ENCODE data around the gene PCDHGC3. TPM values are rescaled to one million over a fixed set of nuclear protein-coding genes. Genes with fewer than 3 reads are reported as not detected.

Gene PCDHGC3
- total RNA-seq, 1 donor, result 59.4 TPM

GRCh38 chr5:141495453-141495811 lies 19.7 kb downstream of the PCDHGC3 start:
- peaks cover 52% of the 10 kb centered on the region for H3K79me2 ChIP-seq (ENCODE audit: insufficient read depth, low read length)
- no peak overlapping the region for H3K4me3 ChIP-seq (ENCODE audit: insufficient read depth, low read length)

GRCh38 chr5:141496038-141496437 lies 20.3 kb downstream of the PCDHGC3 start:
- DNase-seq (ENCODE audit: insufficient read length, low spot score, missing footprints), result no peak
- Histone ChIP-seq H3K36me3 (ENCODE audit: insufficient read depth, low read length) (peaks cover 8% of the 10 kb centered on the region), H3K4me2 (ENCODE audit: insufficient read depth, low read length) (no peak overlapping the region), H3K4me3 (ENCODE audit: insufficient read depth, low read length) (no peak overlapping the region), H3K79me2 (ENCODE audit: insufficient read depth, low read length) (peaks cover 46% of the 10 kb centered on the region), H3K4me1 (ENCODE audit: insufficient read depth, low read length) (peaks cover 18% of the 10 kb centered on the region), H3K27ac (ENCODE audit: low read depth, low read length) (no peak overlapping the region), H3K27me3 (ENCODE audit: insufficient read depth, low read length) (no peaks in the 10 kb centered on the region), H3K9me3 (ENCODE audit: low read depth, low read length) (no peaks in the 10 kb centered on the region), H2AFZ (ENCODE audit: low read length) (no peak overlapping the region), H4K20me1 (ENCODE audit: insufficient read depth, low read length) (peaks cover 5% of the 10 kb centered on the region)
- TF ChIP-seq CTCF (IDR thresholded peaks at IDR 0.05; ENCODE audit: extremely low read depth, low read depth, low read length), result no peak

More at GRCh38 chr5:141495453-141495811, 19.7 kb downstream of the PCDHGC3 start:
- no peak overlapping the region for H3K27ac ChIP-seq (ENCODE audit: low read depth, low read length)
- peaks cover 11% of the 10 kb centered on the region for H4K20me1 ChIP-seq (ENCODE audit: insufficient read depth, low read length)
- H3K4me1 ChIP-seq (ENCODE audit: insufficient read depth, low read length), result peaks cover 18% of the 10 kb centered on the region
- H3K27me3 ChIP-seq (ENCODE audit: insufficient read depth, low read length), result no peaks in the 10 kb centered on the region
- no peak for TF ChIP-seq CTCF (IDR thresholded peaks at IDR 0.05; ENCODE audit: extremely low read depth, low read depth, low read length)
- peaks cover 14% of the 10 kb centered on the region for H3K36me3 ChIP-seq (ENCODE audit: insufficient read depth, low read length)
- no peak overlapping the region for H3K4me2 ChIP-seq (ENCODE audit: insufficient read depth, low read length)
- H3K9me3 ChIP-seq (ENCODE audit: low read depth, low read length), result no peaks in the 10 kb centered on the region
- no peak overlapping the region for H2AFZ ChIP-seq (ENCODE audit: low read length)
- DNase-seq (ENCODE audit: insufficient read length, low spot score, missing footprints), result no peak

GRCh38 chr5:141501761-141502160 lies 26.0 kb downstream of the PCDHGC3 start:
- Histone ChIP-seq H3K4me2 (ENCODE audit: insufficient read depth, low read length) (no peak overlapping the region), H3K27me3 (ENCODE audit: insufficient read depth, low read length) (no peaks in the 10 kb centered on the region), H3K4me1 (ENCODE audit: insufficient read depth, low read length) (peaks cover 2% of the 10 kb centered on the region), H3K9me3 (ENCODE audit: low read depth, low read length) (no peaks in the 10 kb centered on the region), H3K36me3 (ENCODE audit: insufficient read depth, low read length) (peaks cover 23% of the 10 kb centered on the region), H3K4me3 (ENCODE audit: insufficient read depth, low read length) (no peak overlapping the region), H4K20me1 (ENCODE audit: insufficient read depth, low read length) (no peaks in the 10 kb centered on the region), H3K79me2 (ENCODE audit: insufficient read depth, low read length) (peaks cover 13% of the 10 kb centered on the region), H3K27ac (ENCODE audit: low read depth, low read length) (no peak overlapping the region), H2AFZ (ENCODE audit: low read length) (no peak overlapping the region)
- TF ChIP-seq CTCF (IDR thresholded peaks at IDR 0.05; ENCODE audit: extremely low read depth, low read depth, low read length), result no peak
- DNase-seq (ENCODE audit: insufficient read length, low spot score, missing footprints), result no peak

GRCh38 chr5:141503681-141504080 lies 27.9 kb downstream of the PCDHGC3 start:
- Histone ChIP-seq H4K20me1 (ENCODE audit: insufficient read depth, low read length) (no peaks in the 10 kb centered on the region), H3K4me3 (ENCODE audit: insufficient read depth, low read length) (no peak overlapping the region), H3K4me1 (ENCODE audit: insufficient read depth, low read length) (peaks cover 20% of the 10 kb centered on the region), H3K9me3 (ENCODE audit: low read depth, low read length) (no peaks in the 10 kb centered on the region), H3K27ac (ENCODE audit: low read depth, low read length) (no peak overlapping the region), H2AFZ (ENCODE audit: low read length) (no peak overlapping the region), H3K4me2 (ENCODE audit: insufficient read depth, low read length) (no peak overlapping the region), H3K79me2 (ENCODE audit: insufficient read depth, low read length) (peaks cover 13% of the 10 kb centered on the region), H3K36me3 (ENCODE audit: insufficient read depth, low read length) (peaks cover 23% of the 10 kb centered on the region), H3K27me3 (ENCODE audit: insufficient read depth, low read length) (no peaks in the 10 kb centered on the region)
- no peak for DNase-seq (ENCODE audit: insufficient read length, low spot score, missing footprints)
- TF ChIP-seq CTCF (IDR thresholded peaks at IDR 0.05; ENCODE audit: extremely low read depth, low read depth, low read length), result no peak

Measured in osteoblast (primary cell).